HG03378 (cell line): ENCODE results near the gene ANKRD65.

ENCODE experiments used
- ATAC-seq: cut with Tn5 transposase; IDR thresholded peaks from one replicate; pipeline ENCODE4 v1.9.1; 2021; ENCODE audit warnings: mild to moderate bottlenecking, moderate library complexity; ENCODE audit not compliant: unreplicated experiment

ANKRD65 gene

GRCh38 chr1:1442069-1442770 lies 21.1 kb upstream of the ANKRD65 start:
- no peak for ATAC-seq

DNA sequence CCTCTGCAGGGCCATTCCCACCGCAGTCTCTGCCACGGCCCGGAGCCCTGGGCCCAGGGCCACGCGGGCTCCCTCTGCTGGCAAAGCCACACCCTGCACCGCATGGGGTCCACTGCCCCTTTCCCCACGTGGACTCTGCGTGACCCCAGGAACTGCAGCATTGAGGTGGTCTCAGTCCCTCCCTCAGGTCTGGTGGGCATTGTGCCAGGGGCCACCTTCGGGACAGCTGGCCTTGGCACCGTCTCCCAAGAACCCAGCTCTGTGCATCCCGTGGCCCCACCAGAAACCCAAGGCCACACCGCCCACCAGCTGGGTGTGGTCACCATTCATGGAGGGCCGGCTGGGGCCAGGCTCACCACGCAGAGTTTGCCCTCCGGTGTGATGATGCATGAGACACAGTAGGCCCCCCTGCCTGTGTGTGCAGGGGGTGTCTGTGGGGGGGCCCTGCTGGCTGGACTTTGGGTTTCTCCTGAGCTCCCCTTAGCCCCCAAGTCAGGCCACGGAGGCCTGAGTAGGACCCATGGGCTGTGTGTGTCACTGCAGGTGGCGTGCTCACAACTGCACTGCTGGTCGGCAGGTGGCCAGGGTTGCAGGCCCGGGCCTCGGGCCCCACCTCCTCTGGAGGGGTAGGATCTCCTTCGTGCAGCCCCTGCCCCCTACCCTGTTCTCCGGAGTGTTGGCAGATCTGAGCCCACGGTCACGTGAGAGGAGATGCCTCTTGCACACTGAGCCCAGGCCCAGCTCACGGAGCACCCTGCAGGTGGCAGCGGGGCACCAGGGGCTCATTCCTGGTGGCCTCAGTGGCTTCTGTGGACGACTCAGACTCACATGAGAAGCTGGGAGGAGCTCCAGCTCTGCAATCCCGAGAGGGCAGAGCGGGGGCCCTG lies 20.2 kb upstream of the ANKRD65 start:
- ATAC-seq = no peak

DNA sequence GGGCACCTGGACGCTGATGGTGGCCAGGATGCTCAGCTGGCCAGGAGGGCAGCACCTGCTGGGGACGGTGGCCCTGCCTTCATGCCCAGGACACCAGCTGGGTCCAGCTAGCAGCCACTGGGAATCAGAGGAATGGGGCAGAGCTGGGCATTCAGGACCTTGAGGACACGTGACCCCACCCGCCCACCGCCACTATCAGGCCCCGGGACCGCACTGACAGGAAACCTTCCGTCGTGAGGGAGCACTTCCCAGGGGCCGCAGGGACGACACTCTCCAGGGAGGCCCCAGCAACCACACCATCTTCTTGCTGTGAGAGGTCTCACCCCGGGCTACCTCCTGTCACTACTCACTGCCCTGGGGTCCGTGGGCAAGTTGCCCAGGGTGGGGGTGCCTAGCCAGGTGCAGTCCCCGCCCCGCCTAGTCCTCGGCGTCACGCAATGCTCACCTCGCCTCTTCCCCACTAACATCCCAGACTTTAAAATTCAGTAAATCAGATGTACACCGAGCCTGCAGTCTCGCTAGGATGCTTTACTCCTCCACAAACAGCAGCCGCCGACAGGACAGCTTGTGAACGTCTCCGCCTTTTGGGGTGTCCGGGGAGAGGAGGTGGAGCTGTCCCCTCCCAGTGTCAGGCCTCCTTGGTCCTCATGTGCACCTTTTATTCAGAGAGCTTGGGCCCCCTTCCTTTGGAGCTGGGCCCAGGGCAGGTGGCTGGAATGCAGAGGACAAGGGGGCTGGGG lies 19.4 kb upstream of the ANKRD65 start:
- ATAC-seq = no peak

DNA sequence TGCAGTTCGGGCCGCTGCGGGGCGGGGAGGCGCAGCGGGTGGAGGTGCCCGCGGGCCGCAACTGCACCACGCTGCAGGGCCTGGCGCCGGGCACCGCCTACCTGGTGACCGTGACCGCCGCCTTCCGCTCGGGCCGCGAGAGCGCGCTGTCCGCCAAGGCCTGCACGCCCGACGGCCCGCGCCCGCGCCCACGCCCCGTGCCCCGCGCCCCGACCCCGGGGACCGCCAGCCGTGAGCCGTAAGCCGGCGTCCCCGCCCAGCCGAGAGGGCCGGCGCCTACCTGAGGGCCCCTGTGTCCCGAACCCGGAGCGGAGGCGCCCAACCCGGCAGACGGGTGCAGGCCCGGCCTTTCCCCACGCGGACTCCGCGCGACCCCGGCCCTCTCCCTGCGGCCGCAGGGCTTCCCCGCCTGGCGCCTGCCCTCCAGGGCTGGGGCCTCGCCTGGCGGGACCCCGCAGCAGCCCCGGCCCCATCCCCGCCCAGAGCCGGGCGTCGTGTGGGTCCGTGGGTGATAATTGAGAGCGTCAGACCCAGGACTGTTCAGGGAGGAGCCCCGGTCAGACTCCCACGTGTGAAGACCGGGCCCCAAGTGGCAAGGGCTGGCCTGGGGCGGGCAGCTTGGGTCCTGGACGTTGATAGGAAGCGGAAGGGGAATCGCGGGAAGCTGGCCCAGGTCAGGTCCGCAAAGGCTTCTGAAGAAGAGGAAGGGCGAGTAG lies 18.6 kb upstream of the ANKRD65 start:
- ATAC-seq = no peak

- ATAC-seq = no peak
These were observed 17.7 kb upstream of the ANKRD65 start for GRCh38 chr1:1438531-1439381.

DNA sequence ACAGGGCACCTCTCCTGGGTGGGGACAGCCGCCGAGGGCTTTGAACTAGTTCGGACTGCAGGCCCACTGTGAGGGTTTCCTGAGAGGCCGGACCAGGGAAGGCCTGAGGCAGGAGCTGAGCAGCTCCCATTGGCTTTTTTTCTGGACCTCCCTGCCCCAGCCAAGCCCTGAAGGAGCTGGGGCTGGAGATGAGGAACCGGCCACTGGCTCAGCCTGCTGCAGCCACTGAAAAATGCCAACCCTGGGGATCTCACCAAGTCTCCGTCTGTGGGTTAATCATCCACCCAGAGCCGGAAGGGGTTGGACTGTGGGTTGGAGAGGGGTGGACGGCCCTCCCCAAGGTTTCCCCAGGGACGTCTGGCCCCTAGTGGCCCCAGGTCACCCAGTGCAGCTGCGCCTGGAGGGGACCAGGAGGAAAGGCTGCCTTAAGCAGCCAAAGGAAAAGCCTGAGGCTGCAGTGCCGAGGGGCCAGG lies 16.9 kb upstream of the ANKRD65 start:
- no peak for ATAC-seq

DNA sequence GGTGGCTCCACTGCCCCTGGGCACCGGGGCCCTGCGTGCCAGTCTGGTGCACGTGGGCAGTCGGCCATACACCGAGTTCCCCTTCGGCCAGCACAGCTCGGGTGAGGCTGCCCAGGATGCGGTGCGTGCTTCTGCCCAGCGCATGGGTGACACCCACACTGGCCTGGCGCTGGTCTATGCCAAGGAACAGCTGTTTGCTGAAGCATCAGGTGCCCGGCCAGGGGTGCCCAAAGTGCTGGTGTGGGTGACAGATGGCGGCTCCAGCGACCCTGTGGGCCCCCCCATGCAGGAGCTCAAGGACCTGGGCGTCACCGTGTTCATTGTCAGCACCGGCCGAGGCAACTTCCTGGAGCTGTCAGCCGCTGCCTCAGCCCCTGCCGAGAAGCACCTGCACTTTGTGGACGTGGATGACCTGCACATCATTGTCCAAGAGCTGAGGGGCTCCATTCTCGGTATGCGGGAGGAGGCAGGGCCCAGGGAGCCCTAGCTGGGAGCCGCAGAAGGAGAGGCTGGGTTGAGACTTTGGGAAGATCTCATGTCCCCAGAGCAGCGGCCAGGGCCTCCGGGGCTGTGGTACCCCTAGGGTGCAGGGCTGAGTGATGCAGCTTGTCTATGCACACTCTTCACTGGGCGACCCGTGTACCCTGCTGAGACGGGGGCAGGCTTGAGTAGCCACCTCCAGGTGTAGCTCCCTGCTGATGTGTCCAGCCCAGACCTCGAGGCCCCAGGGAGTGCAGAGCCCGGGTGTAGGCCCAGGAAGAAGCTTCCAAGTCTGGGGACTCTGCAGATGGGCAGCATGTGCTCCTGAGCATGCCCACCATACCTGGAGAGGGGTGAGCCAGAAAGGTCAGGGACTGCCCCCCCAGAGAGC lies 16.2 kb upstream of the ANKRD65 start:
- ATAC-seq = no peak

- no peak for ATAC-seq
These were observed 15.6 kb upstream of the ANKRD65 start for GRCh38 chr1:1436630-1437032.

GRCh38 chr1:1435911-1436629 lies 15.0 kb upstream of the ANKRD65 start:
- ATAC-seq = no peak

DNA sequence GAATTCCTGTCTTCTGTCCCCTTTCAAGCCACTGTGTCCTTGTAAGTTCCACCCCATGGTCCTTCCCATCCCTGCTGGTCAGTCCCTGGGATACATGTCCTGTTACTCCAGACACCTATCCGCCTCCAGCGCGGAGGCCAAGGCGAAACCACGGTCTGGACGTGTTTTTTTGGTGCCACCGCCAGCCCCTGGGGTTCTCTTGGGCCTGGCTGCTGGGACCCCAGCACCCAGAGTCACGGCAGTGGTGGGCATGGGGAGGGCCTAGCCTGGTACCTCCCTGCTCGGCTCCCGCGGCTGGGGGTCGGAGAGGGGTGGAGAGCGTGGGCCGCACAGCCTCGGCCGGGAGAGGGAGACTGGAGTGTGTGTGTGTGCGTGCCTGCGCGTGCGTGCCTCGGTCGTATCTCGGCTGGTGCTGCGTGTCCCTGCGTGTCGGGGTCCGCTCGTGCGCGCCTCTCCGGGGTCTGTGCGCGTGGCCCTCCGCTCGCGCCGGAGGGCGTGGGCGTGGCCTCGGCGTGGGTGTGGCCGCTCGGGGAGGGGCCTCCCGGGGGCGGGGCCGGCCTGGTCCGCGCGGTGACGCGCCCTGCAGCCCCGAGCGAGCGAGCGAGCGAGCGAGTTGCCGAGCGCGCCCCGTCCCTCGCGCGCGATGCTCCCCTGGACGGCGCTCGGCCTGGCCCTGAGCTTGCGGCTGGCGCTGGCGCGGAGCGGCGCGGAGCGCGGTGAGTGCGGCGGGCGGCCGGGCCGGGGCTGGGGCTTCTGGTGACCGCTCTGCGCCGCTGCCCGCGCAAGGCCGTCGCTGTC lies 14.2 kb upstream of the ANKRD65 start, which contains the start of gene VWA1:
TSS of gene VWA1 (plus strand) at position 585 of the 798 bp plus-strand sequence. CDS start at position 644, 59 bp downstream.
- no peak for ATAC-seq

DNA sequence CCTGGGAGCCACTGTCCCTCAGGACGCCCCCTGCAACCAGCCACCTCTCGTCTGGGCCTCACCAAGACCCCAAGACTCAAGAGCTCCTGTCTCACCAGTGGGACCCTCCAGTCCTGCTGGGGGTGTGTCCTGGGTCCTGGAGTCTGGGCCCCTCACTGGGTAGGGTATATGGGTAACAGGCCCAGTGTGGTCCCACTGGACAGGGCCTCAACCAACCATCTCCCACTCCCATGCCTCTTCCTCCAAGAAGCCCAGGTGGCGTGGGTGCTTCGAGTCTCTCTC lies 13.7 kb upstream of the ANKRD65 start:
- ATAC-seq = no peak

DNA sequence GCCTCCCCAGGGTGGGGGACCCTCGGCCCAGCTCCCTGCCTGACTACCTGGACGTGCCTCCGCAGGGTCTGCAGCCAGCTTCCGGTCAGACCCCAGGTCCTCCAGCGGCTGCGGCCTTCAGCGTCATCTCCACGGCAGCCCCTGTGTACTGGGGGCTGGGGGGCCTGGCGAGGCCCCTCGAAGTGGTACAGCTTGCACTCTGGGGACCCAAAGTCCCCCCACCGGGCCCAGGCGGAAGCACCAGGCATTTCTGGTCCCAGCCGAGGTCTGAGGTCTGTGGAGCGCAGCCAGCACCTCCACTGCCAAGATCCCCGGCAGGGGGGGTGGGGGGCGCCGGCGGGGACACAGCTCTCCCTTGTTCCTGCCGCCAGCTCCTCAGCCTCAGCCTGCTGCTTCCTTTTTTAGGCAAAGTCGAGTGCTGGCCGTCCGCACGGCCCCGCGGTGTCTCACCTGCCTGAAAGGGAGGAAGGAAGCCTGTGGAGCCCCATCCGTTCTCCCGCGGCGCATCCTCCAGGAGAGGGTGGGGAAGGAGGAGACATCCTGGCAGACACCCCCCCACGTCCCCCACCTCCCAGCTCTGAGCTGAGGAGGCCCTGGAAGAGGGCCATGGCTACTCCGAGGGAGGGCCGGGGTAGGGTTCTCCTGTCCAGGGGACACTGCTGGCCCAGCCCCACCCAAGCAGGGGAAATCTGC lies 13.2 kb upstream of the ANKRD65 start:
- ATAC-seq = no peak

DNA sequence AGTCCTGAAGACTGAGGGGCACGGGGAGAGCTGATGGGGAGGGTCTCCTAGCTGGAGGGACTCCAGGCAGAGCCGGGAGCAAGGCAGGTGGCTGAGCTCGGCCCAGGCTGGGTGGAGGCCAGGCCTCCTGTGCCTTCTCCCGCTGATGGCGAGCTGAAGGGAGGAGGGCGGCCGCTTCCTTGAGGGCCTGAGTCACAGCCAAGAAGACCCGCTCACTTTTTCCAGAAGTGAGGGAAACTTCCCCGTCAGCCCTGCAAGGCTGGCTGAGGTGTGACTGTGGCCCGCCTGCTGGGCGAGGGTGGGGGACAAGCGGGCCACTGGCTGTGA lies 12.7 kb upstream of the ANKRD65 start:
- no peak for ATAC-seq

- no peak for ATAC-seq
These were observed 12.1 kb upstream of the ANKRD65 start for GRCh38 chr1:1432951-1433803.

DNA sequence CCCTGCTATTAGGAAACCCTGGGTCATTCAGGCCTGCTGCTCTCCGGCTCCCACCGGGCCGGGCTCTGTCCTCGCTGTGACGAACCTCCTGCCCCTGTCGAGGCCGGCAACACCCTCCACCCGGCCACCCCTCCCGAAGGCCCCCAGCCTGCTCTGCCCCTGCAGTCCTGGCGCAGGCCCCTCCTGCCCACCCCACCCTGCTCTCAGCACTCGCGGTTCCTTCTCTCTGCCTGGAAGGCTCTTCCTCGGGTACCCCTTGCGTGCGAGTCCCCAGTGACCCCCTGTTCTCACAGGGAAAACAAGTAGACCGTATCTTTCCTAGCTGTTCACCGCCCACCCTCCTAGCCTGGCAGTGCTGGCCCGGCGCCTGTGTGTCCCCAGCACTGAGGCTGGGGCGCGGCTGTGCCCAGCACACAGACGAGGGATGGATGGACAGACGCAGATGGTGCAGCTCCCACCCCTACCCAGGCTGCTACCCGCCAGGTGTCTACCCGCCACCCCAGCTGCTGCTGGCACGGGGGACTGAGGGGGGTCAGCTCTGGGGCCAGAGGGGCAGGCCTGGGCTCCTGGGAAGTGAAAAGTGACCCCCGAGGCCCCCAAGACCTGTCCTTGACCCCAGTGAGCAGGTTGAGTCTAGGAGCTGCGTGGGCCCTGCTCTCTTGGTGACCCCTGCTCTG lies 11.3 kb upstream of the ANKRD65 start:
- no peak for ATAC-seq

GRCh38 chr1:1431845-1432273 lies 10.8 kb upstream of the ANKRD65 start:
- ATAC-seq = no peak
